Transverse colon (tissue), 4 donors: ENCODE results near the gene TCERG1L. TPM values are rescaled to one million over a fixed set of nuclear protein-coding genes. Genes with fewer than 3 reads are reported as not detected.

Experiments
- DNase-seq: peaks from one replicate; pipeline ENCODE4 v3.0.0-alpha.2; 2019
- H3K27ac ChIP-seq, 4 donors: fragments of 200-600 bp; sonication (generic); 2 replicates each; pipeline ENCODE4 v1.5.1; 2016 to 2018; ENCODE audit warnings: inconsistent platforms in 4 of 4
- H3K27me3 ChIP-seq: fragments of 200-600 bp; sonication (generic); 2 replicates; pipeline ENCODE4 v1.5.1; 2017; ENCODE audit warnings: inconsistent platforms
- H3K36me3 ChIP-seq, 4 donors: fragments of 200-600 bp; sonication (generic); 2 replicates each; pipeline ENCODE4 v1.5.1; 2017 to 2019; ENCODE audit warnings: inconsistent platforms in 4 of 4
- H3K4me1 ChIP-seq, 4 donors: fragments of 200-600 bp; sonication (generic); 2 replicates each; pipeline ENCODE4 v1.5.1; 2017 to 2020; ENCODE audit warnings: inconsistent platforms in 4 of 4
- H3K4me3 ChIP-seq, 4 donors: fragments of 200-600 bp; sonication (generic); 1 replicate in 1 of 4; 2 replicates in 3 of 4; pipeline versions ENCODE4 v1.5.1 to v1.6.1; 2017 to 2019; ENCODE audit warnings: inconsistent platforms in 4 of 4
- H3K9me3 ChIP-seq, 2 donors: fragments of 200-600 bp; sonication (generic); 2 replicates each; pipeline ENCODE4 v1.5.1; 2017 to 2019; ENCODE audit warnings: inconsistent platforms in 2 of 2
- CTCF ChIP-seq, 5 experiments: fragments of 200-600 bp in 3 of 5; fragments of 450-650 bp in 2 of 5; sonication (generic) in 3 of 5; IDR thresholded peaks; 1 replicate in 2 of 5; 2 replicates in 3 of 5; pipeline ENCODE4 v1.5.1; 2016 to 2017; ENCODE audit warnings: antibody characterized with exemption in 5 of 5, inconsistent platforms in 3 of 5, mild to moderate bottlenecking in 2 of 5, moderate library complexity in 1 of 5
- EP300 ChIP-seq: sonication (generic); formaldehyde crosslinking; IDR thresholded peaks from one replicate; pipeline ENCODE4 v1.6.1; 2017; ENCODE audit warnings: antibody characterized with exemption, low read depth
- POLR2A ChIP-seq: fragments of 450-650 bp; IDR thresholded peaks from one replicate; pipeline ENCODE4 v1.6.1; 2016; ENCODE audit warnings: antibody characterized with exemption, mild to moderate bottlenecking, moderate library complexity
- POLR2AphosphoS5 ChIP-seq, 3 donors: sonication (generic); formaldehyde crosslinking; IDR thresholded peaks; one replicate each; pipeline ENCODE4 v1.6.1; 2016; ENCODE audit warnings: antibody characterized with exemption in 3 of 3
- WGBS, 2 donors: methylation state at CpG; one replicate each; pipeline ENCODE4 v1.1.5; 2018; ENCODE audit warnings: low coverage in 1 of 2; 5-methylcytosine and 5-hydroxymethylcytosine counted together
- in situ Hi-C, 4 donors: fragments of 200-750 bp; cut with MboI; loops; one replicate each; pipeline versions ENCODE4 v1.15.0 to v1.15.1; 2017; ENCODE audit warnings: low sequenced_read_pairs in 3 of 4, low pct_ligation_motif_present in 1 of 4, low pct_unique_long_range_greater_than_20kb in 1 of 4
- intact Hi-C: fragments of 100-400 bp; cut with DNase I; formaldehyde crosslinking; loops from one replicate; pipeline ENCODE4 v1.15.1; 2023; ENCODE audit warnings: low total_unique reads
- total RNA-seq, 4 donors: library from RNA; depleted of rRNA; stranded (reverse); fragments of >200 nt; gene quantifications; one replicate each; pipeline ENCODE4 v1.1.0, GENCODE V29; 2016

TCERG1L gene
- total RNA-seq, 4 donors from 2014 or later: 0.16 TPM; not detected in 3

- no peaks in the 10 kb centered on the region for H3K9me3 ChIP-seq
- intact Hi-C loops: no loop called here
- H3K36me3 ChIP-seq: no peaks in the 10 kb centered on the region
- 76 to 80% methylated on average over 2 to 8 of the region's 8 CpGs for WGBS, 2 donors
- no peaks in the 10 kb centered on the region for H3K27me3 ChIP-seq
- TF ChIP-seq CTCF (IDR thresholded peaks at IDR 0.05): no peak
- TF ChIP-seq POLR2A: no peak
- no peak for TF ChIP-seq POLR2AphosphoS5 (IDR thresholded peaks at IDR 0.05)
- no peak for TF ChIP-seq EP300
- H3K4me3 ChIP-seq: no peak overlapping the region
- no peaks in the 10 kb centered on the region for H3K4me1 ChIP-seq
- DNase-seq: no peak
- no peak overlapping the region for H3K27ac ChIP-seq
- in situ Hi-C loops: no loop called here
These were observed 43.5 kb upstream of the TCERG1L start for GRCh38 chr10:131355056-131355455.

GRCh38 chr10:131354380-131354779 is 42.9 kb upstream of the TCERG1L start:
- Histone ChIP-seq H3K4me1 (no peaks in the 10 kb centered on the region), H3K27ac (no peak overlapping the region), H3K9me3 (no peaks in the 10 kb centered on the region), H3K27me3 (no peaks in the 10 kb centered on the region), H3K36me3 (no peaks in the 10 kb centered on the region), H3K4me3 (no peak overlapping the region)
- DNase-seq: no peak
- WGBS, 2 donors: 66 to 73% methylated on average over 8 to 9 of the region's 9 CpGs
- in situ Hi-C loops (no loop called here), intact Hi-C loops (no loop called here)
- no peak for TF ChIP-seq EP300

- H3K27me3 ChIP-seq: no peaks in the 10 kb centered on the region
- no peaks in the 10 kb centered on the region for H3K9me3 ChIP-seq
- TF ChIP-seq POLR2A (no peak), POLR2AphosphoS5 (IDR thresholded peaks at IDR 0.05) (no peak), EP300 (no peak), CTCF (IDR thresholded peaks at IDR 0.05) (no peak)
- H3K36me3 ChIP-seq: no peaks in the 10 kb centered on the region
- H3K4me1 ChIP-seq: no peaks in the 10 kb centered on the region
- intact Hi-C loops: no loop called here
- in situ Hi-C loops: no loop called here
- no peak overlapping the region for H3K4me3 ChIP-seq
- H3K27ac ChIP-seq: no peak overlapping the region
- WGBS, 2 donors: 93% methylated on average over 7 of the region's 7 CpGs; no CpG with 5 or more reads in 1 of the 2 donors
- no peak for DNase-seq
These were observed 41.3 kb upstream of the TCERG1L start for GRCh38 chr10:131352765-131353290.

- no peak for TF ChIP-seq CTCF (IDR thresholded peaks at IDR 0.05)
- no peak for TF ChIP-seq POLR2A
- no peak for TF ChIP-seq POLR2AphosphoS5 (IDR thresholded peaks at IDR 0.05)
- no peak for TF ChIP-seq EP300
- intact Hi-C loops: no loop called here
- H3K4me1 ChIP-seq: no peaks in the 10 kb centered on the region
- no peaks in the 10 kb centered on the region for H3K27me3 ChIP-seq
- no peaks in the 10 kb centered on the region for H3K9me3 ChIP-seq
- in situ Hi-C loops: no loop called here
- no peak overlapping the region for H3K4me3 ChIP-seq
- DNase-seq: no peak
- H3K36me3 ChIP-seq: no peaks in the 10 kb centered on the region
- WGBS, 2 donors: 56 to 59% methylated on average over 7 to 10 of the region's 10 CpGs
- no peak overlapping the region for H3K27ac ChIP-seq
These were observed 39.1 kb upstream of the TCERG1L start for GRCh38 chr10:131350660-131351059.

- TF ChIP-seq POLR2AphosphoS5 (IDR thresholded peaks at IDR 0.05) (no peak), EP300 (no peak), POLR2A (no peak), CTCF (IDR thresholded peaks at IDR 0.05) (no peak)
- Histone ChIP-seq H3K36me3 (no peaks in the 10 kb centered on the region), H3K27me3 (no peaks in the 10 kb centered on the region), H3K4me1 (no peaks in the 10 kb centered on the region), H3K4me3 (no peak overlapping the region), H3K9me3 (no peaks in the 10 kb centered on the region), H3K27ac (no peak overlapping the region)
- 20 to 49% methylated on average over 1 to 5 of the region's 5 CpGs for WGBS, 2 donors
- in situ Hi-C loops (no loop called here), intact Hi-C loops (no loop called here)
- no peak for DNase-seq
These were observed 38.7 kb upstream of the TCERG1L start for GRCh38 chr10:131350245-131350644.
